Measurements from ENCODE around the gene BTBD18.
"Not testable (repeated sequence)": the region's sequence is repeated elsewhere in the genome, so short reads cannot be mapped to it uniquely, and the experiment has no call there.

Gene BTBD18

GRCh38 chr11:57728829-57729228 lies 22.8 kb downstream of the BTBD18 start:
- no peak for DNase-seq

DNA sequence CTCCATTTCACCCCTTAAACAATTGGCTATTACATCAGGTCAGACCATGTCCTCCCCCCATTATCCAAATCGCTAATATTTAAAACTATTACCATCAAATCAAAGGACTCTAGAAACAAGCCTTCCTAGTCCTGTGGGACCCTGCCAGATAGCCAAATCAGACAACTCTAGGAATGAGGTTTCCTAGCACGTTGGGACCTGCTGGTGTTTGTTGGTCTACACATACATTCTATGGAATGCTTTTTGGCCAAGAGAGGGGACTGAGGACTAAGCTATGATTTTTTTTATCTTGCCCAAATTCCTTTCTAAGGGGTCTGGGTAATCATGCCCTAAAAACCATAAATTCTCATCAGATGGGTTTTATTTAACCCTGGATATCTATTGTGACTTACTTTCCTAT lies 24.4 kb downstream of the BTBD18 start:
- no peak for DNase-seq

DNA sequence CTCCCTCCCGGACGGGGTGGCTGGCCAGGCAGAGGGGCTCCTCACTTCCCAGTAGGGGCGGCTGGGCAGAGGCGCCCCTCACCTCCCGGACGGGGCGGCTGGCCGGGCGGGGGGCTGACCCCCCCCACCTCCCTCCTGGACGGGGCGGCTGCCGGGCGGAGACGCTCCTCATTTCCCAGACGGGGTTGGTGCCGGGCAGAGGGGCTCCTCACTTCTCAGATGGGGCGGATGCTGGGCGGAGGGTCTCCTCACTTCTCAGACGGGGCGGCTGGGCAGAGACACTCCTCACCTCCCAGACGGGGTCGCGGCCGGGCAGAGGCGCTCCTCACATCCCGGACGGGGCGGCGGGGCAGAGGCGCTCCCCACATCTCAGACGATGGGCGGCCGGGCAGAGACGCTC lies 34.9 kb downstream of the BTBD18 start:
- not testable (repeated sequence) for DNase-seq

- DNase-seq = no peak
Measured at GRCh38 chr11:57713835-57714234, 37.8 kb downstream of the BTBD18 start.

GRCh38 chr11:57712256-57713150 lies 39.1 kb downstream of the BTBD18 start, which contains the start of gene TMX2:
TMX2 (plus strand) TSS chr11:57712593; CDS start chr11:57712619, 26 bp downstream.
- DNase-seq = peak; percentile 92

DNA sequence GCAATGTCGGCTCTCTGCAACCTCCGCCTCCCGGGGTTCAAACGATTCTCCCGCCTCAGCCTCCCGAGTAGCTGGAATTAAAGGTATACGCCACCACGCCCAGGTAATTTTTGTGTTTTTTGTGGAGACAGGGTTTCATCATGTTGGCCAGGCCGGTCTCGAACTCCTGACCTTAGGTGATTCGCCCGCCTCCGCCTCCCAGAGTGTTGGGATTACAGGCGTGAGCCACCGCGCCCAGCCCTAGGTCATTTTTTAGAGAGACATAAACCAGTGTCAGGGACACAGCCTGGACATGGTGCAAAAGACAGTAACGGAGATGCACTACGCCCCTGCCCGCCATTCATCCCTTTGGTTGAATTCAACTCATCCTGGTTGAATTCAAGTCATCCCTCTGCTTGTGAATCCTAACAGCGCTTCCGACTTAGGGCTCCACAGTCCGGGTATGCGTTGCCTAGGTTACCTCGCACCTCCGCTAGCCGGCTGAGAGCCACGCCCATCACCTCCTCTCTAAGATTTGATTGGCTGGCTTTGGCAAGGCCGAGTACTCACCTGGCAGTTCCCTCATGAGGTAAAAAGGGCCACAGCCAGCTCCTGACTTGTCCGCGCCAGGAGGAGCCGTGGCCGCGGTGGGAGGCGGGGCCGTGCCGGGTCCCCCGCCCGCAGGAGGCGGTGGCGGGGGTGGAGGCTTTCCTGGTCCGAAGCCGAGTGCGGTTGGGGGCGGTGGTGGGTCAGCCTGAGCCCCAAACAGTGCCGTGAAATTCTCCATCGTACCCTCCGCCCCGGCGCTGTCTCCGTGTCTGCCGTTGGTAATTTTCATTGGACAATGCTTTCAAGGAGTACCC lies 40.0 kb downstream of the BTBD18 start, which contains the start of gene MED19:
MED19 (minus strand) TSS at position 802 of the 842 bp plus-strand sequence; CDS start at position 766, 36 bp downstream.
- DNase-seq = peak; percentile 93

GRCh38 chr11:57709802-57710367 lies 41.7 kb downstream of the BTBD18 start:
- no peak for DNase-seq

DNA sequence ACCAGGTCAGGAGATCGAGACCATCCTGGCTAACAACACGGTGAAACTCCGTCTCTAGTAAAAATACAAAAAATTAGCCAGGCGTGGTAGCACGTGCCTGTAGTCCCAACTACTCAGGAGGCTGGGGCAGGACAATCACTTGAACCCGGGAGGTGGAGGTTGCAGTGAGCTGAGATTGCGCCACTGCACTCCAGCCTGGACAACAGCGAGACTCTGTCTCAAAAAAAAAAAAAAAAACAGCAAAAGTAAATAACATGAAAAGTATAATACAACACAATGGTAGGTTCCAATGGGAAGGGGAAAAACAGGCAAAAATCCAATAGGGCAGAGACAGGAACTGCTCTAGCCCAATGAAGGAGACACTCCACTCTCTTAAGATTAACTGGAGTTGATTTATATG lies 46.2 kb downstream of the BTBD18 start:
- DNase-seq = not testable (repeated sequence)

- no peak for DNase-seq
Measured at GRCh38 chr11:57704932-57705331, 46.7 kb downstream of the BTBD18 start.

DNA sequence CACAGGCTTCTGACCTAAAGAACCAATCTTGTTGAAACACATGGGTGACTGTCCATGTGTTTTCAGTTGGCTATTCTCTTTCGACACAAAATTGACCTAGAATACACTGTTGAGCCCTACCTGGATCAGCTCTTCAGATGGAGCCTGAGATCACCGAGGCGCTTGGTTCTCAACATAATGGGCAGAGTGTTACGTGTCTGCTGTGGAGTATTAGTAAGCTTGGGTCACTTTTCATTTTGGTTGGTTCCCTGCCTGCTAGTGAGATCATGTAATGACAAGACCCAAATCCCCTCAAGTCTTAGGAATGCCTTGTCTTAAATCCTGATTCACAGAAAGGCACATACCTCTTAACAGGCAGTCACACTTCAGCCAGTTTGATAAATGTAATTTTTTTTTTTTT lies 48.3 kb downstream of the BTBD18 start:
- no peak for DNase-seq

DNA sequence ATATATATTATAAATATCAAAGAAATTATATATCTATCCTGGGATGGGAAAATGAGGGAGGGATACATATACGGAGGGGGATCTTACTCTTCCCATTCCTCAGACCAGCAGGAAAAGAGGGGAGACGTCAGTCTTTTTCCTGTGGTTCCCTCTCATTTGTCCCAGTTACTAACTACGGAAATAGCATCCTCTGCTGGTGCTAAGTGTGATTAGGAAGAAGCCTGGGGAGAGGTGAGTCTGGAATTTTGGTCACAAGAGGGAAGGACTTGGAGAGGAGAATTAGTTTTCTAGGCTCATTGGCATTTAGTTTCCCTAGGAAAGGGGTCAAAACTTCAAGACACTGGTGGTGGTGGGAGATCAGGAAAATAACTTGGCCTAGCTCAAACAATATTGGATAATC lies 51.2 kb downstream of the BTBD18 start:
- DNase-seq = no peak

DNA sequence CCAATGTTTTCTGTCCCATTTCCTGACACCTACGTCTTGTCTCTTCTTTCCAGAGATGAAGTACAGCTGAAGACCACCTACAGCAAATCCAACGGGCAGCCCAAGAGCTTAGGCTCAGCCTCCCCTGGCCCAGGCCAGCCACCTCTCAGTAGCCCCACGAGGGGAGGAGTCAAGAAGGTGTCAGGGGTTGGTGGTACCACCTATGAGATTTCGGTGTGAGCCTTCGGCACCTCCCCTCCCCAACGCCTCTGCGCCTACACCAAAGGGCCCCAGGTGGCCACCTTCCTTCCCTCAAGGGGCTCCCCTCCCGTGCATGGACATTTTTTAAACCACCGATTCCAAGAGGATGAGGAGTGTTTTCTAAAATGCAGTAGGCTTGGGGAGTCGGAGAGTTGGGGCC lies 51.8 kb downstream of the BTBD18 start:
- no peak for DNase-seq

GRCh38 chr11:57698843-57699365 lies 52.7 kb downstream of the BTBD18 start:
- no peak for DNase-seq

All from retina (tissue), 1 donor.